ENCODE measurements around the gene ZNF619. TPM values are rescaled to one million over a fixed set of nuclear protein-coding genes. Genes with fewer than 3 reads are reported as not detected.

The ZNF619 gene
- total and polyA plus RNA-seq, 9 of the 15 experiments (the other 6 are each of a cell fraction or from before 2014, with no cell fraction given) = 1.3 to 9.1 (median 6.3) TPM

- TF ChIP-seq ZBTB40 (IDR thresholded peaks at IDR 0.05) (peak; percentile 51; the same call in 1 of the 2 replicates), ZBTB40 (CRISPR knock-in tag; IDR thresholded peaks at IDR 0.05) (no peak), ZNF282 (CRISPR knock-in tag; IDR thresholded peaks at IDR 0.05) (peak; percentile 89; the same call in 1 of the 2 replicates), HLTF (IDR thresholded peaks at IDR 0.05) (peak; percentile 14; the same call in 1 of the 2 replicates), CTBP1 (IDR thresholded peaks at IDR 0.05; ENCODE audit: borderline replicate concordance) (peak; percentile 80; the same call in 1 of the 2 replicates), POLR2AphosphoS2 (IDR thresholded peaks at IDR 0.05; ENCODE audit: low read length) (peak; percentile 90; the same call in 1 of the 2 replicates), ZBTB17 (CRISPR knock-in tag; IDR thresholded peaks at IDR 0.05) (peak; percentile 72; the same call in 1 of the 2 replicates), MEF2A (IDR thresholded peaks at IDR 0.05; ENCODE audit: control insufficient read depth, low read depth, low read length) (no peak), KLF13 (tag; IDR thresholded peaks at IDR 0.05; ENCODE audit: borderline replicate concordance, low read depth) (peak; percentile 77), E2F1 (CRISPR knock-in tag; IDR thresholded peaks at IDR 0.05) (no peak; the same call in 1 of the 2 replicates), ZNF197 (CRISPR knock-in tag; IDR thresholded peaks at IDR 0.05; ENCODE audit: low read depth) (0 out of 2 replicates have a peak, but pooled peaks have one; percentile 44), SMAD1 (IDR thresholded peaks at IDR 0.05; ENCODE audit: low read depth, low read length, partially characterized antibody) (peak; percentile 91), THAP12 (CRISPR knock-in tag; IDR thresholded peaks at IDR 0.05) (peak; percentile 92)
Observed at GRCh38 chr3:40456940-40457823, 19.7 kb upstream of the ZNF619 start, which contains the start of gene RPL14 (continued).

All from K562 (cell line).